H9 (cell line): Measurements from ENCODE around the gene MSRB2. TPM values are rescaled to one million over a fixed set of nuclear protein-coding genes. Genes with fewer than 3 reads are reported as not detected.

Experiments
- DNase-seq: peaks from one replicate; pipeline ENCODE4 v3.0.0-alpha.2; 2017
- H2AFZ ChIP-seq: one replicate; pipeline ENCODE4 v1.6.1; 2013; ENCODE audit warnings: mild to moderate bottlenecking, low read length, control low read depth, moderate library complexity
- H2AK5ac ChIP-seq: 2 replicates; pipeline ENCODE4 v1.6.1; 2013; ENCODE audit warnings: low read length, control low read depth, mixed read lengths; ENCODE audit not compliant: insufficient read length
- H2BK120ac ChIP-seq: one replicate; pipeline ENCODE4 v1.6.1; 2013; ENCODE audit warnings: low read depth, mild to moderate bottlenecking, low read length, control low read depth, inconsistent platforms; ENCODE audit not compliant: poor library complexity, severe bottlenecking
- H2BK12ac ChIP-seq: 2 replicates; pipeline ENCODE4 v1.6.1; 2013; ENCODE audit warnings: low read length, control low read depth, mixed read lengths, low read depth; ENCODE audit not compliant: insufficient read length
- H2BK15ac ChIP-seq: 2 replicates; pipeline ENCODE4 v1.6.1; 2013; ENCODE audit warnings: low read depth, low read length, control low read depth
- H2BK20ac ChIP-seq: one replicate; pipeline ENCODE4 v1.6.1; 2013; ENCODE audit warnings: low read depth, mild to moderate bottlenecking, low read length, control low read depth, inconsistent platforms; ENCODE audit not compliant: poor library complexity, severe bottlenecking
- H2BK5ac ChIP-seq: 2 replicates; pipeline ENCODE4 v1.6.1; 2013; ENCODE audit warnings: low read length, control low read depth, mixed read lengths; ENCODE audit not compliant: insufficient read length
- H3K14ac ChIP-seq: 2 replicates; pipeline ENCODE4 v1.6.1; 2013; ENCODE audit warnings: low read length, control low read depth; ENCODE audit not compliant: insufficient read depth
- H3K18ac ChIP-seq: 2 replicates; pipeline ENCODE4 v1.6.1; 2013; ENCODE audit warnings: low read depth, mild to moderate bottlenecking, mixed read lengths, low read length, control low read depth; ENCODE audit not compliant: insufficient read length
- H3K23ac ChIP-seq: 2 replicates; pipeline ENCODE4 v1.6.1; 2013; ENCODE audit warnings: low read length, control low read depth, mixed read lengths, low read depth; ENCODE audit not compliant: insufficient read length
- H3K23me2 ChIP-seq: 2 replicates; pipeline ENCODE4 v1.6.1; 2013; ENCODE audit warnings: low read depth, mild to moderate bottlenecking, mixed read lengths, low read length, control low read depth; ENCODE audit not compliant: insufficient read length, poor library complexity, severe bottlenecking
- H3K27ac ChIP-seq: 2 replicates; pipeline ENCODE4 v1.5.1; 2013; ENCODE audit warnings: low read length, control low read depth, mixed read lengths, low read depth; ENCODE audit not compliant: insufficient read length
- H3K27me3 ChIP-seq: 2 replicates; pipeline ENCODE4 v1.6.1; 2013; ENCODE audit warnings: low read length, control low read depth, inconsistent platforms; ENCODE audit not compliant: insufficient read depth
- H3K4ac ChIP-seq: 2 replicates; pipeline ENCODE4 v1.6.1; 2013; ENCODE audit warnings: low read depth, mild to moderate bottlenecking, control low read depth, inconsistent platforms, low read length, moderate library complexity
- H3K4me1 ChIP-seq: 2 replicates; pipeline ENCODE4 v1.6.1; 2013; ENCODE audit warnings: low read length, control low read depth, inconsistent platforms; ENCODE audit not compliant: insufficient read depth
- H3K4me2 ChIP-seq: 2 replicates; pipeline ENCODE4 v1.6.1; 2013; ENCODE audit warnings: low read length, control low read depth, mixed read lengths; ENCODE audit not compliant: insufficient read length, insufficient read depth
- H3K56ac ChIP-seq: 2 replicates; pipeline ENCODE4 v1.6.1; 2013; ENCODE audit warnings: low read depth, mild to moderate bottlenecking, mixed read lengths, low read length, control low read depth; ENCODE audit not compliant: insufficient read length
- H3K79me1 ChIP-seq: 2 replicates; pipeline ENCODE4 v1.6.1; 2013; ENCODE audit warnings: low read depth, mild to moderate bottlenecking, moderate library complexity, low read length, control low read depth, inconsistent platforms; ENCODE audit not compliant: insufficient read depth, poor library complexity, severe bottlenecking
- H3K79me2 ChIP-seq: 2 replicates; pipeline ENCODE4 v1.6.1; 2013; ENCODE audit warnings: low read length, control low read depth, inconsistent platforms; ENCODE audit not compliant: insufficient read depth
- H3K9ac ChIP-seq: 2 replicates; pipeline ENCODE4 v1.6.1; 2013; ENCODE audit warnings: low read length, control low read depth, mixed read lengths; ENCODE audit not compliant: insufficient read length; ENCODE audit errors: extremely low read depth
- H3K9me3 ChIP-seq: one replicate; pipeline ENCODE4 v1.6.1; 2013; ENCODE audit warnings: low read depth, low read length, inconsistent platforms; ENCODE audit not compliant: control insufficient read depth
- H3T11ph ChIP-seq: one replicate; pipeline ENCODE4 v1.6.1; 2013; ENCODE audit warnings: mild to moderate bottlenecking, low read length, control low read depth, inconsistent platforms
- H4K20me1 ChIP-seq: one replicate; pipeline ENCODE4 v1.6.1; 2013; ENCODE audit not compliant: control insufficient read depth, insufficient read length, insufficient read depth
- H4K5ac ChIP-seq: 2 replicates; pipeline ENCODE4 v1.6.1; 2013; ENCODE audit warnings: low read depth, mild to moderate bottlenecking, mixed read lengths, low read length, control low read depth; ENCODE audit not compliant: insufficient read length
- H4K8ac ChIP-seq: replicated peaks from 2 replicates; pipeline ENCODE4 v1.6.1; 2013; ENCODE audit warnings: low read length, control low read depth, mixed read lengths, low read depth; ENCODE audit not compliant: insufficient read length
- H4K91ac ChIP-seq: 2 replicates; pipeline ENCODE4 v1.6.1; 2013; ENCODE audit warnings: low read depth, mild to moderate bottlenecking, moderate library complexity, mixed read lengths, low read length, control low read depth; ENCODE audit not compliant: insufficient read length
- H3K27ac Mint-ChIP-seq, 3 experiments: 2 replicates in 2 of 3; 3 replicates in 1 of 3; pipeline ENCODE4 v1.8.0; 2020 to 2021; ENCODE audit warnings: mixed read lengths in 3 of 3, mild to moderate bottlenecking in 1 of 3, moderate library complexity in 1 of 3
- H3K27me3 Mint-ChIP-seq: 2 replicates; pipeline ENCODE4 v1.8.0; 2021; ENCODE audit warnings: low read depth, mild to moderate bottlenecking, moderate library complexity, mixed read lengths
- H3K36me3 Mint-ChIP-seq, 3 experiments: 2 replicates in 2 of 3; 3 replicates in 1 of 3; pipeline ENCODE4 v1.8.0; 2020 to 2021; ENCODE audit warnings: low read depth in 3 of 3, mixed read lengths in 3 of 3; ENCODE audit not compliant: insufficient read depth in 1 of 3
- H3K4me1 Mint-ChIP-seq, 2 experiments: 2 replicates each; pipeline ENCODE4 v1.8.0; 2020; ENCODE audit warnings: mixed read lengths in 2 of 2
- H3K4me3 Mint-ChIP-seq, 2 experiments: 2 replicates in 1 of 2; 3 replicates in 1 of 2; pipeline ENCODE4 v1.8.0; 2020 to 2021; ENCODE audit warnings: mild to moderate bottlenecking in 2 of 2, mixed read lengths in 2 of 2, moderate library complexity in 1 of 2
- H3K9me3 Mint-ChIP-seq, 2 experiments: 2 replicates in 1 of 2; 3 replicates in 1 of 2; pipeline ENCODE4 v1.8.0; 2020; ENCODE audit warnings: mild to moderate bottlenecking in 2 of 2, mixed read lengths in 2 of 2, moderate library complexity in 1 of 2
- CTCF ChIP-seq: fragments of 200-600 bp; sonication (generic); conservative IDR thresholded peaks from 3 replicates; pipeline ENCODE4 v1.8.0; 2021; ENCODE audit warnings: antibody characterized with exemption, mild to moderate bottlenecking
- WGBS: extraction: QIAGEN DNeasy Blood & Tissue Kit; methylation state at CpG from one replicate; pipeline ENCODE4 v1.1.7; 2013; ENCODE audit warnings: missing lambda C conversion rate, low lambda C conversion rate, mixed read lengths; ENCODE audit not compliant: insufficient read length; ENCODE audit errors: extremely low coverage; 5-methylcytosine and 5-hydroxymethylcytosine counted together
- total RNA-seq: library from RNA; stranded (reverse); gene quantifications from 2 replicates; pipeline ENCODE4 v1.2.1, GENCODE V29; 2021

MSRB2 gene
- total RNA-seq, 1 experiment from 2014 or later, result 18.0 TPM

GRCh38 chr10:23081221-23081750, 14.1 kb upstream of the MSRB2 start:
- Histone ChIP-seq H3K56ac (no peak overlapping the region), H3K79me1 (no peaks in the 10 kb centered on the region), H2AK5ac (no peak overlapping the region), H3K79me2 (no peaks in the 10 kb centered on the region), H3K9ac (no peak overlapping the region), H4K5ac (no peak overlapping the region), H3K27ac (no peak overlapping the region), H3K4me1 (peaks cover 4% of the 10 kb centered on the region; the same call in 1 of the 2 replicates), H3K27me3 (no peaks in the 10 kb centered on the region), H2BK12ac (no peak overlapping the region), H3K9me3 (no peaks in the 10 kb centered on the region), H2BK20ac (no peak overlapping the region), H4K20me1 (no peaks in the 10 kb centered on the region), H3K23me2 (no peaks in the 10 kb centered on the region), H2AFZ (no peak overlapping the region), H3K14ac (no peak overlapping the region), H3K18ac (no peak overlapping the region), H2BK5ac (no peak overlapping the region), H2BK120ac (no peak overlapping the region), H3K4me2 (no peak overlapping the region), H4K91ac (no peak overlapping the region), H4K8ac (no peak overlapping the region), H3K23ac (no peak overlapping the region), H2BK15ac (no peak overlapping the region), H3K4ac (no peak overlapping the region), H3T11ph (no peak overlapping the region)
- Mint-ChIP-seq H3K9me3 (peaks cover 4 to 10% of the 10 kb centered on the region in 2 experiments; a peak in 4 of 5 replicates), H3K27me3 (peaks cover 1% of the 10 kb centered on the region; the same call in 1 of the 2 replicates), H3K27ac (no peak overlapping the region), H3K4me3 (no peak overlapping the region), H3K4me1 (peaks cover 7 to 9% of the 10 kb centered on the region in 2 experiments), H3K36me3 (0 out of 7 replicates have a peak, but pooled peaks cover 0 to 4% (median 2%) of the 10 kb centered on the region in 3 experiments)
- DNase-seq, result no peak
- no peak for TF ChIP-seq CTCF
- no CpG with 5 or more reads among the region's 7 CpGs for WGBS
